ENCODE results near the gene CCL11. TPM values are rescaled to one million over a fixed set of nuclear protein-coding genes. Genes with fewer than 3 reads are reported as not detected.
A peak's percentile ranks its signal among the peaks of the same experiment; 100 is the strongest.
"Not testable (repeated sequence)": the region's sequence is repeated elsewhere in the genome, so short reads cannot be mapped to it uniquely, and the experiment has no call there.

Gene CCL11
- total RNA-seq, 1 donor from 2014 or later: not detected

- FAIRE-seq (no peak), DNase-seq (ENCODE audit: low spot score in 2 of 2) (no peak)
Observed at GRCh38 chr17:34305061-34305460, 19.5 kb downstream of the CCL11 start.

- DNase-seq (ENCODE audit: low spot score in 2 of 2) (no peak), FAIRE-seq (no peak)
Observed at GRCh38 chr17:34305606-34306005, 20.1 kb downstream of the CCL11 start.

- FAIRE-seq: no peak
- peak in 1 of 2 donors; percentile 33 for DNase-seq (ENCODE audit: low spot score in 2 of 2)
Observed at GRCh38 chr17:34306466-34306865, 20.9 kb downstream of the CCL11 start.

GRCh38 chr17:34307110-34307509 is 21.6 kb downstream of the CCL11 start:
- DNase-seq (ENCODE audit: low spot score in 2 of 2): no peak
- no peak for FAIRE-seq

GRCh38 chr17:34308371-34308770 is 22.8 kb downstream of the CCL11 start:
- FAIRE-seq (no peak), DNase-seq (ENCODE audit: low spot score in 2 of 2) (no peak)

GRCh38 chr17:34311291-34311690 is 25.7 kb downstream of the CCL11 start:
- no peak for DNase-seq (ENCODE audit: low spot score in 2 of 2)
- FAIRE-seq: no peak

GRCh38 chr17:34312080-34312479 is 26.5 kb downstream of the CCL11 start:
- no peak for FAIRE-seq
- no peak for DNase-seq (ENCODE audit: low spot score in 2 of 2)

- DNase-seq (ENCODE audit: low spot score in 2 of 2) (no peak), FAIRE-seq (no peak)
Observed at GRCh38 chr17:34313164-34313563, 27.6 kb downstream of the CCL11 start.

GRCh38 chr17:34314279-34314678 is 28.7 kb downstream of the CCL11 start:
- DNase-seq (ENCODE audit: low spot score in 2 of 2): no peak
- FAIRE-seq: no peak

GRCh38 chr17:34318474-34318873 is 32.9 kb downstream of the CCL11 start:
- no peak for FAIRE-seq
- DNase-seq (ENCODE audit: low spot score in 2 of 2): no peak

- no peak for DNase-seq (ENCODE audit: low spot score in 2 of 2)
- no peak for FAIRE-seq
Observed at GRCh38 chr17:34319039-34319483, 33.5 kb downstream of the CCL11 start, which contains the start of gene CCL8. Gene CCL8, plus strand, starts transcription at chr17:34319435. Its CDS starts 67 bp downstream, at chr17:34319502.

- FAIRE-seq: no peak
Observed at GRCh38 chr17:34321964-34322363, 36.4 kb downstream of the CCL11 start.

GRCh38 chr17:34327580-34327979 is 42.0 kb downstream of the CCL11 start:
- not testable (repeated sequence) for FAIRE-seq; DNase-seq (ENCODE audit: low spot score in 2 of 2)

More at GRCh38 chr17:34321964-34322363, 36.4 kb downstream of the CCL11 start:
- no peak for DNase-seq (ENCODE audit: low spot score in 2 of 2)

- FAIRE-seq (no peak), DNase-seq (ENCODE audit: low spot score in 2 of 2) (no peak)
Observed at GRCh38 chr17:34337701-34338100, 52.2 kb downstream of the CCL11 start.

Other genes starting within 250 kb of the CCL11 start
- 1.2 TPM for gene CCL2, start 30.5 kb upstream of the CCL11 start, total RNA-seq
- not detected for gene CCL7, start 15.5 kb upstream of the CCL11 start, total RNA-seq
- gene CCL8, start 33.7 kb downstream of the CCL11 start, total RNA-seq: not detected
- 1.2 TPM for gene CCL13, start 70.7 kb downstream of the CCL11 start, total RNA-seq
- gene CCL1, start 77.5 kb downstream of the CCL11 start, total RNA-seq: not detected

Data from frontal cortex (tissue), 4 donors.